BE2C (cell line): ENCODE results near the gene PMEPA1.

Source experiments
- DNase-seq: peaks from one replicate; pipeline ENCODE4 v3.0.0-alpha.2; 2020
- H3K27me3 ChIP-seq: fragments of 250-450 bp; sonication (Bioruptor Pico); 2 replicates; pipeline ENCODE4 v1.5.1; 2020; ENCODE audit warnings: mild to moderate bottlenecking
- H3K36me3 ChIP-seq: fragments of 250-450 bp; sonication (Bioruptor Pico); 2 replicates; pipeline ENCODE4 v1.5.1; 2020; ENCODE audit warnings: mild to moderate bottlenecking
- H3K4me1 ChIP-seq: fragments of 250-450 bp; sonication (Bioruptor Pico); 2 replicates; pipeline ENCODE4 v1.5.1; 2020
- H3K4me3 ChIP-seq: 2 replicates; pipeline ENCODE4 v1.5.1; 2011; ENCODE audit warnings: low read depth, low read length
- H3K9me3 ChIP-seq: fragments of 250-450 bp; sonication (Bioruptor Pico); 2 replicates; pipeline ENCODE4 v1.5.1; 2020
- TF ChIP-seq, protein P1 (sequence below): IDR thresholded peaks from 2 replicates; pipeline ENCODE4 v1.5.1; 2012; ENCODE audit warnings: mild to moderate bottlenecking, low read depth, low read length

Gene PMEPA1

DNA sequence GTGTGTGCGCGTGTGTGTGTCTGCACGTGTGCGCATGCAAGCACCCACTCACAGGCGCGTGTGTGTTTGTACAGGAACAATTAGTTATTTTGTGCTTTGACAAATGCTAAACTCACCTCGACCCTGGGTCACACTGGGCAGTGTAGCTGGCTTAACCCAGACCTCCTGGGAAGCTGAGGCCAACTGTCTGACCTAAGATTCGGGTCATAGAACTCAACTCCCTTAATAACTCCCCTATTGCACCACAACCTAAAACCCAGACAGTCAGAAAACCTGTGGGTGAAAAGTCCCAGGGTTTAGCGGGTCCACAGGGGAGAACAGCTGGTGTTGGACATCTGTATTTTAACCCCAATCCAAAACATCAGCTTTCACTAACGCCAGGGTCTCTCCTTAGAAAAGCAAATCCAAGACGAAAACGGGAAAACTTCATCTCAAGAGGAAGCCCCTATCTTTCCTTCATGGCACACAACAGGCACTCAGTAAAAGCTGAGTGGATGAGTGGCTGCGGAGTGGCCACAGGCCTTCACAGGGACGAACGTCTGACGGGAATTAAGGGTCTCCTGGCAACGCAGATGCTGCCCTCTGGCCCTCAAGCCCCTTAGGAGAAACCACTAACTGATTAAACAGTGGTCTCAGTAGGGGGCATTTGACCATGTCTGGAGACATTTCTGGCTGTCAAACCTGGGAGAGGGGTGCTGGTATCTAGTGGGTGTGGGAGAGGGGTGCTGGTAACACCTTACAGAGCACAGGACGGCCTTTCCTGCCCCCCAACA, 4.5 kb downstream of the PMEPA1 start:
- Histone ChIP-seq H3K36me3 (peaks cover 4% of the 10 kb centered on the region; the same call in 1 of the 2 replicates), H3K4me3 (no peak overlapping the region), H3K9me3 (no peaks in the 10 kb centered on the region), H3K4me1 (no peaks in the 10 kb centered on the region; the same call in 1 of the 2 replicates), H3K27me3 (no peaks in the 10 kb centered on the region)
- DNase-seq = no peak
- TF ChIP-seq, protein P1, sequence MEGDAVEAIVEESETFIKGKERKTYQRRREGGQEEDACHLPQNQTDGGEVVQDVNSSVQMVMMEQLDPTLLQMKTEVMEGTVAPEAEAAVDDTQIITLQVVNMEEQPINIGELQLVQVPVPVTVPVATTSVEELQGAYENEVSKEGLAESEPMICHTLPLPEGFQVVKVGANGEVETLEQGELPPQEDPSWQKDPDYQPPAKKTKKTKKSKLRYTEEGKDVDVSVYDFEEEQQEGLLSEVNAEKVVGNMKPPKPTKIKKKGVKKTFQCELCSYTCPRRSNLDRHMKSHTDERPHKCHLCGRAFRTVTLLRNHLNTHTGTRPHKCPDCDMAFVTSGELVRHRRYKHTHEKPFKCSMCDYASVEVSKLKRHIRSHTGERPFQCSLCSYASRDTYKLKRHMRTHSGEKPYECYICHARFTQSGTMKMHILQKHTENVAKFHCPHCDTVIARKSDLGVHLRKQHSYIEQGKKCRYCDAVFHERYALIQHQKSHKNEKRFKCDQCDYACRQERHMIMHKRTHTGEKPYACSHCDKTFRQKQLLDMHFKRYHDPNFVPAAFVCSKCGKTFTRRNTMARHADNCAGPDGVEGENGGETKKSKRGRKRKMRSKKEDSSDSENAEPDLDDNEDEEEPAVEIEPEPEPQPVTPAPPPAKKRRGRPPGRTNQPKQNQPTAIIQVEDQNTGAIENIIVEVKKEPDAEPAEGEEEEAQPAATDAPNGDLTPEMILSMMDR = no peak

DNA sequence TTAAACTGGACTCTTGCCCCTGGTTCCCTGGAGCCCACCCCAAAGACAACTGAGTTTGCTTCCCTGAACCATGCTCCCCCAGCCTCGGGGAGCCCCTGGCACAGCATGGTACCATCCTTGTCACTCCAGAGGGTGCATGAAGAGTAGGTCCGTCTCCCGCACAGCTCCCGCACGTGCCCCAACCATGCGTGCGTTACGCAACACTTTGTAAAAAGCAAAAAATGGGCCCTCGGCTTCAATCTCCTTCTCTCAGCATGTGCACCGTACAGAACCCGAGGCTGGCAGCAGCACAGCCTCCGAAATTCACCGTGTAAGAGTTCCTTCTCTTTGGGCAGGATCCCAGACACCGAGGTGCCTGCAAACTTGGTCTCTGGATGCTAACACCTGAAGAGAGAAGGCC, 5.6 kb downstream of the PMEPA1 start:
- Histone ChIP-seq H3K4me1 (no peaks in the 10 kb centered on the region; the same call in 1 of the 2 replicates), H3K27me3 (no peaks in the 10 kb centered on the region), H3K36me3 (peaks cover 4% of the 10 kb centered on the region; the same call in 1 of the 2 replicates), H3K9me3 (no peaks in the 10 kb centered on the region), H3K4me3 (no peak overlapping the region)
- no peak for DNase-seq
- TF ChIP-seq, protein P1 = no peak

DNA sequence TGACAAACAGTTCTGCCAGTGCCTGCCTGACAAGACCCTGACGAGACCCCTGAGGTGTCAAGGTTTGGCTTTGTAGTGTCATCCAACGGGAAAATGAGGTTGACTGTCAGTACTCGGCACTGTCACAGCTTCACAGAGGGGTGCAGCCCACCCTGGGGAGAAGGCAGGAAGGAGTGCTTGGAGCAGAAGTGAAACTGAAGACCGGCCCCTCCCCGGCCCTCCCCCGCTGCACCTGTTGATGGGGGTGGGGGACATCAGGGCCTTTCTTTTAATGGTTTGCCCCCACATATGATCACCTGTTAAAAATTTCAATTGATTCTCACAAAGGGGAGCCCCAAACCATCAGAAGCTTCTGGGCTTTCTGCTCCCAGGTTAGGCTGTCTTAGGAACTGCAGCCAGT, 6.8 kb downstream of the PMEPA1 start:
- TF ChIP-seq, protein P1 = no peak
- Histone ChIP-seq H3K36me3 (peaks cover 4% of the 10 kb centered on the region; the same call in 1 of the 2 replicates), H3K4me3 (no peak overlapping the region), H3K27me3 (no peaks in the 10 kb centered on the region), H3K9me3 (no peaks in the 10 kb centered on the region), H3K4me1 (no peaks in the 10 kb centered on the region; the same call in 1 of the 2 replicates)
- DNase-seq = no peak

DNA sequence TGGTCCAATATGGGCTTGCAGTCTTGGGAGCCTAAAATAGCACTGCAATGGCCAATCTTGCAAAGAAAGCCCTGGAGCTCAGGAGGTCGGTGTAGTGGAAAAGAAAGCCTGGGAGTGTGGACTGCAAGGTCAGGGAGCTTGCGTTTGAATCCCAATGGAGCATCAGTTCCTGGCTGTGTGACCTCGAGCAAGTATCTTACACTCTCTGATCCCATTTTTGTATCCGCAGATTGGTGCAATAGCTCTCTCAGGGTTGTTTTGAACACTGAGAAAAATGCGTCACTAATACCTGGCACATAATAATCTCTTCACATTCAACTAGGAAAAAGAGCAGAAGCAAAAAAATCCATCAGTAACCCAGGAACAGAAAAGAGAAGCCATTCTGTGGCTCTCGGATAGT, 7.3 kb downstream of the PMEPA1 start:
- TF ChIP-seq, protein P1 = no peak
- H3K36me3 ChIP-seq = peaks cover 4% of the 10 kb centered on the region; the same call in 1 of the 2 replicates
- no peak for DNase-seq
- no peaks in the 10 kb centered on the region for H3K27me3 ChIP-seq
- no peaks in the 10 kb centered on the region; the same call in none of the 2 replicates for H3K4me1 ChIP-seq
- no peak overlapping the region for H3K4me3 ChIP-seq
- no peaks in the 10 kb centered on the region for H3K9me3 ChIP-seq

DNA sequence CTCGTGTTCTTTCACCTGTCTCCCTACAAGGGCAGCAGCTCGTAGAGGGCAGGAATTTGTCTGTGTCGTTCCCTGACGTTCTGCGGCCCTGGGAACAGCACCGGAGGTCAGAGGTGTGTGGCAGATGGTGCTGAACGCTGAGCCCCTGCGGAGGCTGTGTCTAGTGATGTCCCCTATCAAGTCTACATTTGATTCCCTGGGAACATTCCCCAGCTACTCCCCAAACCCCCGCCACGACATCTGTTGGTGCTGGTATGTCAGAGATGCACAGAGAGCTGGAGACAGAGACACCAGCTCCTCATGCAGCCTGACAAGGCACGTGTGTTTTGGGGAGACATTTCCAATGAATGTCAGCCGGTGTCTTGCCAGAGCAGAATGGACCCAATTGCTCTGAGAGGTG, 7.7 kb downstream of the PMEPA1 start:
- Histone ChIP-seq H3K4me3 (no peak overlapping the region), H3K4me1 (no peaks in the 10 kb centered on the region; the same call in none of the 2 replicates), H3K36me3 (peaks cover 4% of the 10 kb centered on the region; the same call in 1 of the 2 replicates), H3K9me3 (no peaks in the 10 kb centered on the region), H3K27me3 (no peaks in the 10 kb centered on the region)
- no peak for DNase-seq
- TF ChIP-seq, protein P1 = no peak

DNA sequence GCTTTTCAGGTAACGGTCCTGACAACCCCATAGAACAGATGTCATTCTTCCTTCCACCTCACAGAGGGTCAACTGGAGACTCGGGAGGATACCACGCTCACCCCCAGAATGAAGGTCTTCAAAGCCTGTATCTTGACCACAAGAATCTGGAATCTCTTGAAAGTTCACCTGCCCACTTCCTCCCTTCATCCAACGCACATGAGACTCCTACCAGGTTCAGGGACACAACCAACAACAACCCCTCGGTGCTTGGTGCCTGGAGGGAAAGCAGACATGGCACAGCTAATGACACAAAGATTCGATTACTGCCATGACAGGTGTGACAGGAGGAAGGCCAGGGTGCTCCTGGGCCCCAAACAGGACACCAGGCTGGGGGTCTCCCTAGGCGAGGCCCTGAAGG, 8.2 kb downstream of the PMEPA1 start:
- peaks cover 4% of the 10 kb centered on the region; the same call in 1 of the 2 replicates for H3K36me3 ChIP-seq
- no peaks in the 10 kb centered on the region for H3K27me3 ChIP-seq
- no peak overlapping the region for H3K4me3 ChIP-seq
- no peak for DNase-seq
- TF ChIP-seq, protein P1 = no peak
- no peaks in the 10 kb centered on the region for H3K9me3 ChIP-seq
- no peaks in the 10 kb centered on the region; the same call in none of the 2 replicates for H3K4me1 ChIP-seq
